Panc1 (cell line): ENCODE data around the gene DOCK1.

Experiments used
- POLR2AphosphoS5 ChIP-seq: IDR thresholded peaks from 2 replicates; pipeline ENCODE4 v1.6.1; 2012; ENCODE audit warnings: mild to moderate bottlenecking, low read depth, low read length, moderate library complexity
- SIN3A ChIP-seq: IDR thresholded peaks from 2 replicates; pipeline ENCODE4 v1.6.1; 2012; ENCODE audit warnings: low read depth, mild to moderate bottlenecking, low read length, moderate library complexity, borderline replicate concordance; ENCODE audit not compliant: insufficient read depth
- TCF7L2 ChIP-seq: IDR thresholded peaks from 2 replicates; pipeline ENCODE4 v1.6.1; 2011; ENCODE audit warnings: mild to moderate bottlenecking, low read depth, low read length, inconsistent platforms
- TF ChIP-seq, protein P1 (sequence below): fragments of 450-650 bp; IDR thresholded peaks from 2 replicates; pipeline ENCODE4 v1.5.1; 2017; ENCODE audit warnings: mild to moderate bottlenecking
- TF ChIP-seq, protein P2 (sequence below), 2 experiments: IDR thresholded peaks; 2 replicates each; pipeline ENCODE4 v1.6.1; 2011 to 2012; ENCODE audit warnings: low read depth in 2 of 2, control low read depth in 1 of 2, low read length in 1 of 2, mild to moderate bottlenecking in 1 of 2, moderate library complexity in 1 of 2; ENCODE audit not compliant: insufficient read depth in 1 of 2

GRCh38 chr10:127000598-127000997 is 95.4 kb downstream of the DOCK1 start:
- TF ChIP-seq, protein P1, sequence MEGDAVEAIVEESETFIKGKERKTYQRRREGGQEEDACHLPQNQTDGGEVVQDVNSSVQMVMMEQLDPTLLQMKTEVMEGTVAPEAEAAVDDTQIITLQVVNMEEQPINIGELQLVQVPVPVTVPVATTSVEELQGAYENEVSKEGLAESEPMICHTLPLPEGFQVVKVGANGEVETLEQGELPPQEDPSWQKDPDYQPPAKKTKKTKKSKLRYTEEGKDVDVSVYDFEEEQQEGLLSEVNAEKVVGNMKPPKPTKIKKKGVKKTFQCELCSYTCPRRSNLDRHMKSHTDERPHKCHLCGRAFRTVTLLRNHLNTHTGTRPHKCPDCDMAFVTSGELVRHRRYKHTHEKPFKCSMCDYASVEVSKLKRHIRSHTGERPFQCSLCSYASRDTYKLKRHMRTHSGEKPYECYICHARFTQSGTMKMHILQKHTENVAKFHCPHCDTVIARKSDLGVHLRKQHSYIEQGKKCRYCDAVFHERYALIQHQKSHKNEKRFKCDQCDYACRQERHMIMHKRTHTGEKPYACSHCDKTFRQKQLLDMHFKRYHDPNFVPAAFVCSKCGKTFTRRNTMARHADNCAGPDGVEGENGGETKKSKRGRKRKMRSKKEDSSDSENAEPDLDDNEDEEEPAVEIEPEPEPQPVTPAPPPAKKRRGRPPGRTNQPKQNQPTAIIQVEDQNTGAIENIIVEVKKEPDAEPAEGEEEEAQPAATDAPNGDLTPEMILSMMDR: no peak
- TF ChIP-seq POLR2AphosphoS5 (no peak), SIN3A (no peak), TCF7L2 (no peak)
- TF ChIP-seq, protein P2, sequence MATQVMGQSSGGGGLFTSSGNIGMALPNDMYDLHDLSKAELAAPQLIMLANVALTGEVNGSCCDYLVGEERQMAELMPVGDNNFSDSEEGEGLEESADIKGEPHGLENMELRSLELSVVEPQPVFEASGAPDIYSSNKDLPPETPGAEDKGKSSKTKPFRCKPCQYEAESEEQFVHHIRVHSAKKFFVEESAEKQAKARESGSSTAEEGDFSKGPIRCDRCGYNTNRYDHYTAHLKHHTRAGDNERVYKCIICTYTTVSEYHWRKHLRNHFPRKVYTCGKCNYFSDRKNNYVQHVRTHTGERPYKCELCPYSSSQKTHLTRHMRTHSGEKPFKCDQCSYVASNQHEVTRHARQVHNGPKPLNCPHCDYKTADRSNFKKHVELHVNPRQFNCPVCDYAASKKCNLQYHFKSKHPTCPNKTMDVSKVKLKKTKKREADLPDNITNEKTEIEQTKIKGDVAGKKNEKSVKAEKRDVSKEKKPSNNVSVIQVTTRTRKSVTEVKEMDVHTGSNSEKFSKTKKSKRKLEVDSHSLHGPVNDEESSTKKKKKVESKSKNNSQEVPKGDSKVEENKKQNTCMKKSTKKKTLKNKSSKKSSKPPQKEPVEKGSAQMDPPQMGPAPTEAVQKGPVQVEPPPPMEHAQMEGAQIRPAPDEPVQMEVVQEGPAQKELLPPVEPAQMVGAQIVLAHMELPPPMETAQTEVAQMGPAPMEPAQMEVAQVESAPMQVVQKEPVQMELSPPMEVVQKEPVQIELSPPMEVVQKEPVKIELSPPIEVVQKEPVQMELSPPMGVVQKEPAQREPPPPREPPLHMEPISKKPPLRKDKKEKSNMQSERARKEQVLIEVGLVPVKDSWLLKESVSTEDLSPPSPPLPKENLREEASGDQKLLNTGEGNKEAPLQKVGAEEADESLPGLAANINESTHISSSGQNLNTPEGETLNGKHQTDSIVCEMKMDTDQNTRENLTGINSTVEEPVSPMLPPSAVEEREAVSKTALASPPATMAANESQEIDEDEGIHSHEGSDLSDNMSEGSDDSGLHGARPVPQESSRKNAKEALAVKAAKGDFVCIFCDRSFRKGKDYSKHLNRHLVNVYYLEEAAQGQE (IDR thresholded peaks at IDR 0.05; ENCODE audit: insufficient read depth in 1 of 2, low read depth in 2 of 2, low read length in 1 of 2): no peak
